HCT116 (cell line): ENCODE results near the gene BTBD9.

ENCODE experiments used
- EGR1 ChIP-seq: IDR thresholded peaks from 2 replicates; pipeline ENCODE4 v1.6.1; 2012; ENCODE audit warnings: low read depth
- ELF1 ChIP-seq: IDR thresholded peaks from 2 replicates; pipeline ENCODE4 v1.6.1; 2012; ENCODE audit warnings: low read depth, borderline replicate concordance
- EZH2 ChIP-seq: fragments of 200-600 bp; sonication (generic); IDR thresholded peaks from 2 replicates; pipeline ENCODE4 v1.6.1; 2017; ENCODE audit warnings: antibody characterized with exemption, mixed run types
- EZH2phosphoT487 ChIP-seq: fragments of 200-600 bp; IDR thresholded peaks from 2 replicates; pipeline ENCODE4 v1.6.1; 2018; ENCODE audit warnings: antibody characterized with exemption, borderline replicate concordance
- JUND ChIP-seq: IDR thresholded peaks from 2 replicates; pipeline ENCODE4 v1.6.1; 2012
- POLR2A ChIP-seq: IDR thresholded peaks from 2 replicates; pipeline ENCODE4 v1.7.0; 2011; ENCODE audit warnings: borderline replicate concordance; ENCODE audit not compliant: insufficient read depth, insufficient read length; ENCODE audit errors: extremely low read depth
- RAD21 ChIP-seq: IDR thresholded peaks from 2 replicates; pipeline ENCODE4 v1.6.1; 2012; ENCODE audit warnings: low read depth, mild to moderate bottlenecking
- ZNF274 ChIP-seq: fragments of 200-500 bp; sonication (Bioruptor generic); IDR thresholded peaks from 2 replicates; pipeline ENCODE4 v1.6.1; 2014; ENCODE audit warnings: mild to moderate bottlenecking, low read depth, low read length, inconsistent platforms
- TF ChIP-seq, protein P1 (sequence below), 3 experiments: fragments of 200-600 bp in 1 of 3; sonication (generic) in 1 of 3; IDR thresholded peaks in 2 of 3; conservative IDR thresholded peaks in 1 of 3; 2 replicates each; pipeline ENCODE4 v1.5.1; 2012 to 2017; ENCODE audit warnings: low read depth in 2 of 3, low read length in 2 of 3, antibody characterized with exemption in 1 of 3, borderline replicate concordance in 1 of 3, control low read depth in 1 of 3, mild to moderate bottlenecking in 1 of 3, mixed read lengths in 1 of 3, mixed run types in 1 of 3, moderate library complexity in 1 of 3; ENCODE audit not compliant: insufficient read depth in 1 of 3
- TF ChIP-seq, protein P2 (sequence below): IDR thresholded peaks from 2 replicates; pipeline ENCODE4 v1.6.1; 2012; ENCODE audit warnings: low read depth

GRCh38 chr6:38656896-38657295 is 17.2 kb upstream of the BTBD9 start:
- TF ChIP-seq EZH2: no peak
- TF ChIP-seq, protein P1, sequence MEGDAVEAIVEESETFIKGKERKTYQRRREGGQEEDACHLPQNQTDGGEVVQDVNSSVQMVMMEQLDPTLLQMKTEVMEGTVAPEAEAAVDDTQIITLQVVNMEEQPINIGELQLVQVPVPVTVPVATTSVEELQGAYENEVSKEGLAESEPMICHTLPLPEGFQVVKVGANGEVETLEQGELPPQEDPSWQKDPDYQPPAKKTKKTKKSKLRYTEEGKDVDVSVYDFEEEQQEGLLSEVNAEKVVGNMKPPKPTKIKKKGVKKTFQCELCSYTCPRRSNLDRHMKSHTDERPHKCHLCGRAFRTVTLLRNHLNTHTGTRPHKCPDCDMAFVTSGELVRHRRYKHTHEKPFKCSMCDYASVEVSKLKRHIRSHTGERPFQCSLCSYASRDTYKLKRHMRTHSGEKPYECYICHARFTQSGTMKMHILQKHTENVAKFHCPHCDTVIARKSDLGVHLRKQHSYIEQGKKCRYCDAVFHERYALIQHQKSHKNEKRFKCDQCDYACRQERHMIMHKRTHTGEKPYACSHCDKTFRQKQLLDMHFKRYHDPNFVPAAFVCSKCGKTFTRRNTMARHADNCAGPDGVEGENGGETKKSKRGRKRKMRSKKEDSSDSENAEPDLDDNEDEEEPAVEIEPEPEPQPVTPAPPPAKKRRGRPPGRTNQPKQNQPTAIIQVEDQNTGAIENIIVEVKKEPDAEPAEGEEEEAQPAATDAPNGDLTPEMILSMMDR (IDR thresholded peaks at IDR 0.05 in 2 of 3, conservative IDR thresholded peaks at IDR 0.05 in 1 of 3; ENCODE audit: borderline replicate concordance in 1 of 3, insufficient read depth in 1 of 3, low read depth in 2 of 3, low read length in 2 of 3): no peak
- no peak for TF ChIP-seq EGR1
- no peak for TF ChIP-seq JUND
- no peak for TF ChIP-seq ELF1
- TF ChIP-seq RAD21: no peak
- no peak for TF ChIP-seq EZH2phosphoT487
- TF ChIP-seq POLR2A: no peak
- TF ChIP-seq ZNF274: no peak
- TF ChIP-seq, protein P2, sequence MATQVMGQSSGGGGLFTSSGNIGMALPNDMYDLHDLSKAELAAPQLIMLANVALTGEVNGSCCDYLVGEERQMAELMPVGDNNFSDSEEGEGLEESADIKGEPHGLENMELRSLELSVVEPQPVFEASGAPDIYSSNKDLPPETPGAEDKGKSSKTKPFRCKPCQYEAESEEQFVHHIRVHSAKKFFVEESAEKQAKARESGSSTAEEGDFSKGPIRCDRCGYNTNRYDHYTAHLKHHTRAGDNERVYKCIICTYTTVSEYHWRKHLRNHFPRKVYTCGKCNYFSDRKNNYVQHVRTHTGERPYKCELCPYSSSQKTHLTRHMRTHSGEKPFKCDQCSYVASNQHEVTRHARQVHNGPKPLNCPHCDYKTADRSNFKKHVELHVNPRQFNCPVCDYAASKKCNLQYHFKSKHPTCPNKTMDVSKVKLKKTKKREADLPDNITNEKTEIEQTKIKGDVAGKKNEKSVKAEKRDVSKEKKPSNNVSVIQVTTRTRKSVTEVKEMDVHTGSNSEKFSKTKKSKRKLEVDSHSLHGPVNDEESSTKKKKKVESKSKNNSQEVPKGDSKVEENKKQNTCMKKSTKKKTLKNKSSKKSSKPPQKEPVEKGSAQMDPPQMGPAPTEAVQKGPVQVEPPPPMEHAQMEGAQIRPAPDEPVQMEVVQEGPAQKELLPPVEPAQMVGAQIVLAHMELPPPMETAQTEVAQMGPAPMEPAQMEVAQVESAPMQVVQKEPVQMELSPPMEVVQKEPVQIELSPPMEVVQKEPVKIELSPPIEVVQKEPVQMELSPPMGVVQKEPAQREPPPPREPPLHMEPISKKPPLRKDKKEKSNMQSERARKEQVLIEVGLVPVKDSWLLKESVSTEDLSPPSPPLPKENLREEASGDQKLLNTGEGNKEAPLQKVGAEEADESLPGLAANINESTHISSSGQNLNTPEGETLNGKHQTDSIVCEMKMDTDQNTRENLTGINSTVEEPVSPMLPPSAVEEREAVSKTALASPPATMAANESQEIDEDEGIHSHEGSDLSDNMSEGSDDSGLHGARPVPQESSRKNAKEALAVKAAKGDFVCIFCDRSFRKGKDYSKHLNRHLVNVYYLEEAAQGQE: no peak
